ENCODE measurements around the gene TMTC4. TPM values are rescaled to one million over a fixed set of nuclear protein-coding genes. Genes with fewer than 3 reads are reported as not detected.

Gene TMTC4
- polyA plus RNA-seq, 3 donors, result 2.1 to 11.5 (median 3.9) TPM

DNA sequence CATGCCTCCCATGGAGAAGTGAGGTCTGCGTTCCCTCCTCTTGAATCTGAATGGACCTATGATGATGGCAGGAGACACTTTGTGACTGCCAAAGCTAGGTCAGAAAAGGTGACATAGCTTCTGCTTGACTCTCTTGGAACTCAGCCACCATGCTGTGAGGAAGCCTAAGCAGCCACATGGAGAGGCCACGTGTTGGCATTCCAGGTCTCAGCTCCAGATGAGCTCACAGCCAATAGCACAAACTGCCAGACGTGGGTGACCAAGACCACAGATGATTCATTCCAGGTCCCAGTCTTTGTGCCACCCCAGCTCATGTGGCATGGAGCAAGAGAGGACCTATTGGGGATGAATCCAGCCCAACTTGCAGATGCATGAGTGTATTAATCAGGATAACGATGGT lies 77.3 kb downstream of the TMTC4 start:
- H2AFZ ChIP-seq (ENCODE audit: insufficient read depth, low read depth, low read length, poor library complexity, severe bottlenecking), result no peak overlapping the region
- H3K36me3 Mint-ChIP-seq, result no peaks in the 10 kb centered on the region
- H3K4me1 ChIP-seq (ENCODE audit: control insufficient read depth in 1 of 2, insufficient read depth in 2 of 2, low read length in 2 of 2), result peaks cover 0 to 2% of the 10 kb centered on the region in 2 donors
- H3K4me3 ChIP-seq (replicated peaks in 1 of 3; ENCODE audit: low read depth in 2 of 3, low read length in 3 of 3), result no peak overlapping the region
- no peak overlapping the region for H3K9ac ChIP-seq (ENCODE audit: insufficient read depth, low read length, poor library complexity, severe bottlenecking)
- no peak overlapping the region for H3K27ac ChIP-seq (ENCODE audit: low read depth in 1 of 2, low read length in 2 of 2)
- H3K4me1 Mint-ChIP-seq, result peaks cover 5% of the 10 kb centered on the region
- H3K9me3 Mint-ChIP-seq, result peaks cover 0 to 5% (median 0%) of the 10 kb centered on the region in 7 donors
- TF ChIP-seq, protein P1, sequence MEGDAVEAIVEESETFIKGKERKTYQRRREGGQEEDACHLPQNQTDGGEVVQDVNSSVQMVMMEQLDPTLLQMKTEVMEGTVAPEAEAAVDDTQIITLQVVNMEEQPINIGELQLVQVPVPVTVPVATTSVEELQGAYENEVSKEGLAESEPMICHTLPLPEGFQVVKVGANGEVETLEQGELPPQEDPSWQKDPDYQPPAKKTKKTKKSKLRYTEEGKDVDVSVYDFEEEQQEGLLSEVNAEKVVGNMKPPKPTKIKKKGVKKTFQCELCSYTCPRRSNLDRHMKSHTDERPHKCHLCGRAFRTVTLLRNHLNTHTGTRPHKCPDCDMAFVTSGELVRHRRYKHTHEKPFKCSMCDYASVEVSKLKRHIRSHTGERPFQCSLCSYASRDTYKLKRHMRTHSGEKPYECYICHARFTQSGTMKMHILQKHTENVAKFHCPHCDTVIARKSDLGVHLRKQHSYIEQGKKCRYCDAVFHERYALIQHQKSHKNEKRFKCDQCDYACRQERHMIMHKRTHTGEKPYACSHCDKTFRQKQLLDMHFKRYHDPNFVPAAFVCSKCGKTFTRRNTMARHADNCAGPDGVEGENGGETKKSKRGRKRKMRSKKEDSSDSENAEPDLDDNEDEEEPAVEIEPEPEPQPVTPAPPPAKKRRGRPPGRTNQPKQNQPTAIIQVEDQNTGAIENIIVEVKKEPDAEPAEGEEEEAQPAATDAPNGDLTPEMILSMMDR (IDR thresholded peaks at IDR 0.05), result no peak
- no peaks in the 10 kb centered on the region for H4K20me1 ChIP-seq (ENCODE audit: insufficient read depth, low read length)
- H3K79me2 ChIP-seq (ENCODE audit: insufficient read depth, low read length), result no peaks in the 10 kb centered on the region
- 97% methylated on average over 4 of the region's 4 CpGs for WGBS (ENCODE audit: insufficient coverage)
- intact Hi-C loops (cut with micrococcal nuclease), result no loop called here
- peaks cover 0 to 2% (median 0%) of the 10 kb centered on the region in 3 donors for H3K27me3 Mint-ChIP-seq (ENCODE audit: low read depth in 3 of 3)
- no peak for DNase-seq
- no peaks in the 10 kb centered on the region for H3K27me3 ChIP-seq (ENCODE audit: control insufficient read depth in 2 of 2, insufficient read depth in 2 of 2, low read length in 2 of 2)
- H3K4me3 Mint-ChIP-seq, result no peak overlapping the region
- H3K36me3 ChIP-seq (replicated peaks in 1 of 2; ENCODE audit: control insufficient read depth in 1 of 2, insufficient read depth in 2 of 2, low read length in 2 of 2), result no peaks in the 10 kb centered on the region
- H3K27ac Mint-ChIP-seq, result no peak overlapping the region
- H3K9me3 ChIP-seq (replicated peaks in 1 of 2; ENCODE audit: control insufficient read depth in 1 of 2, insufficient read depth in 1 of 2, low read length in 2 of 2), result peaks cover 0 to 3% of the 10 kb centered on the region in 2 donors
- no peak overlapping the region for H3K4me2 ChIP-seq (replicated peaks; ENCODE audit: extremely low read depth, low read length, poor library complexity, severe bottlenecking)

DNA sequence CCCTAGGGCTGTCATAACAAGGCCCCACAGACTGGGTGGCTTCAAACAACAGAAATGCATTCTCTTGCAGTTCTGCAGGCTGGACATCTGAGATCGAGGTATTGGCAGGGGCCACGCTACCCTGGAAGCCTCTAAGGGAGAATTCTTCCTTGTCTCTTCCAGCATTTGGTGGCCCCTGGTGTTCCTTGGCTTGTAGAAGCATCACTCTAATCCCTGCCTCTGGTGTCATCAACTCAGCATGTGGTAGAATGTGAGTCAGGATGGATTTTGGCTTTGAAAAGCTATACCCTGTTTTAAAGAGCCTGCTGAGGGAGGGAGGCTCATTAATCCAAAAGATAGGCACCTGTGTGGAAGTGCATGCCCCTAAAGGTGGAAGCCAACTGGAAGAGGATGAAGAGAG lies 78.1 kb downstream of the TMTC4 start:
- no peak for DNase-seq
- Histone ChIP-seq H3K36me3 (replicated peaks in 1 of 2; ENCODE audit: control insufficient read depth in 1 of 2, insufficient read depth in 2 of 2, low read length in 2 of 2) (no peaks in the 10 kb centered on the region), H3K4me1 (ENCODE audit: control insufficient read depth in 1 of 2, insufficient read depth in 2 of 2, low read length in 2 of 2) (no peaks in the 10 kb centered on the region), H3K4me2 (replicated peaks; ENCODE audit: extremely low read depth, low read length, poor library complexity, severe bottlenecking) (no peak overlapping the region), H3K79me2 (ENCODE audit: insufficient read depth, low read length) (no peaks in the 10 kb centered on the region), H3K9me3 (replicated peaks in 1 of 2; ENCODE audit: control insufficient read depth in 1 of 2, insufficient read depth in 1 of 2, low read length in 2 of 2) (peaks cover 0 to 3% of the 10 kb centered on the region in 2 donors), H3K9ac (ENCODE audit: insufficient read depth, low read length, poor library complexity, severe bottlenecking) (no peak overlapping the region), H2AFZ (ENCODE audit: insufficient read depth, low read depth, low read length, poor library complexity, severe bottlenecking) (no peak overlapping the region), H3K27me3 (ENCODE audit: control insufficient read depth in 2 of 2, insufficient read depth in 2 of 2, low read length in 2 of 2) (no peaks in the 10 kb centered on the region), H4K20me1 (ENCODE audit: insufficient read depth, low read length) (no peaks in the 10 kb centered on the region), H3K4me3 (replicated peaks in 1 of 3; ENCODE audit: low read depth in 2 of 3, low read length in 3 of 3) (no peak overlapping the region), H3K27ac (ENCODE audit: low read depth in 1 of 2, low read length in 2 of 2) (no peak overlapping the region)
- Mint-ChIP-seq H3K4me1 (peaks cover 4% of the 10 kb centered on the region), H3K9me3 (peaks cover 0 to 5% (median 0%) of the 10 kb centered on the region in 7 donors), H3K27me3 (ENCODE audit: low read depth in 3 of 3) (peaks cover 0 to 2% (median 2%) of the 10 kb centered on the region in 3 donors), H3K36me3 (no peaks in the 10 kb centered on the region), H3K4me3 (no peak overlapping the region), H3K27ac (no peak overlapping the region)
- intact Hi-C loops (cut with micrococcal nuclease), result no loop called here
- TF ChIP-seq, protein P1 (IDR thresholded peaks at IDR 0.05), result no peak
- WGBS (ENCODE audit: insufficient coverage), result 100% methylated on average over 1 of the region's 2 CpGs
